ENCODE results near the gene TRIO.
"Not testable (repeated sequence)": the region's sequence is repeated elsewhere in the genome, so short reads cannot be mapped to it uniquely, and the experiment has no call there.

TRIO gene

DNA sequence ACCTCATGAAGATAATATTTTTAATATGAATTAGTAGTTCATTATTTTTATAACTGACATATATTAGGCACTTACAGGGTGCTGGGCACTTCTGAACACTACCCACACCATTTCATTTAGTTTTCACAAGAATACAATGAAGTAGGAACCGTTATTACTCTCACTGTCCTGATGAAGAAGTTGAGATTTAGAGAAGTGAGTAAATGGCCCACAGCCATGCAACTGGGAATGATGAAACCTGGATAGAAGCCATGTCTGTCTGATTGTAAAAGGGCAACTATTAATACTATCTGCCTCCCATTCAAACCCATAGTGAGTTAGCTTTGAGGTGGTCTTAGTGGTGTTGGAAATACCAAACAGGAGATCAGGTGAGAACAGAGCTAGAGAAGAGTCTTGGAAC lies 408.9 kb downstream of the TRIO start:
- no peak for DNase-seq (ENCODE audit: low read depth in 2 of 2)

DNA sequence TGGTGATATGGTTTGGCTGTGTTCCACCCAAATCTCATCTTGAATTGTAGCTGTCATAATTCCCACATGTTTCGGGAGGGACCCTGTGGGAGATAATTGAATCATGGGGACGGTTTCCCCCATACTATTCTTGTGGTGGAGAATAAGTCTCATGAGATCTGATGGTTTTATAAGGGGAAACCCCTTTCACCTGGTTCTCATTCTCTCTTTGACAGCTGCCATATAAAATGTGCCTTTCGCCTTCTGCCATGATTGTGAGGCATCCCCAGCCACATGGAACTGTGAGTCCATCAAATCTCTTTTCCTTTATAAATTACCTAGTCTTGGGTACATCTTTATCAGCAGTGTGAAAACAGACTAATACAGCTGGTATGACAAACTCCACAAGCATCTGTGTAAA lies 411.1 kb downstream of the TRIO start:
- not testable (repeated sequence) for DNase-seq (ENCODE audit: low read depth in 2 of 2)

DNA sequence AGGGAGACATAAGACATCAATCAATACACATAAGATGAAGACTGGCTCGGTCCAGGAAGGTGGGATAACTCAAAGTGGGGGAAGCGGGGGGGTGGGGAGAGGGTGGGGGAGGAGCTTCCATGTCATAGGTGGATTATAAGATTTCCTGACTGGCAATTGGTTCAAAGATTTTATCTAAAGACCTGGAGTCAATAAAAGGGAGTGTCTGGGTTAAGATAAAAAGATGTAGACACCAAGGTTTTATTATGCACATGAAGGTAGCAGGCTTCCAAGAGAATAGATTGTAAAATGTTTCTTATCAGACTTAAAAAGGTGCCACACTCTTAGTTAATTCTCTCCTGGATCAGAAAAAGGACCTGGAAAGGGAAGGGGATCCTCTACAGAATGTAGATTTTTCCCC lies 412.9 kb downstream of the TRIO start:
- DNase-seq (ENCODE audit: low read depth in 2 of 2): no peak

DNA sequence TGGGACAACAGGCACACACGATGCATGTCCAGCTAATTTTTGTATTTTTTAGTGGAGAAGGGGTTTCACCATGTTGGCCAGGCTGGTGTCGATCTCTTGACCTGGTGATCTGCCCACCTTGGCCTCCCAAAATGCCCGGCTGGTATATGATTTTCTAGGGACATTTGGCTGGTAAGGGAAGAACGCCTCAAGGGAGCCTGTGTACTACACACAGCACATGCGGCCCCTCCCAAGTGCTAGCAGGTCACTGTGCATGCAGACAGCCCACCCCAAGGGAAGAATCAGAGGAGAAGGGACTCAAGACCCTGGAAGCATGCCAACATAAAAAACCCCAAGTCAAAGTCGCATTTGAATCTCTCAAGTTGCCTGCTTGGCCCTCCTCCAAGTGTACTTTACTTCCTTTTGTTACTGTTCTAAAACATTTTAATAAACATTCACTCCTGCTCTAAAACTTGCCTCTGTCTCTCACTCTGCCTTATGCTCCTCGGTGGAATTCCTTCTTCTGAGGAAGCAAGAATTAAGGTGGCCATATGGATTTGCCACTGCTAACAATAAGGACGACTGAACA lies 414.1 kb downstream of the TRIO start:
- DNase-seq (ENCODE audit: low read depth in 2 of 2): no peak

DNA sequence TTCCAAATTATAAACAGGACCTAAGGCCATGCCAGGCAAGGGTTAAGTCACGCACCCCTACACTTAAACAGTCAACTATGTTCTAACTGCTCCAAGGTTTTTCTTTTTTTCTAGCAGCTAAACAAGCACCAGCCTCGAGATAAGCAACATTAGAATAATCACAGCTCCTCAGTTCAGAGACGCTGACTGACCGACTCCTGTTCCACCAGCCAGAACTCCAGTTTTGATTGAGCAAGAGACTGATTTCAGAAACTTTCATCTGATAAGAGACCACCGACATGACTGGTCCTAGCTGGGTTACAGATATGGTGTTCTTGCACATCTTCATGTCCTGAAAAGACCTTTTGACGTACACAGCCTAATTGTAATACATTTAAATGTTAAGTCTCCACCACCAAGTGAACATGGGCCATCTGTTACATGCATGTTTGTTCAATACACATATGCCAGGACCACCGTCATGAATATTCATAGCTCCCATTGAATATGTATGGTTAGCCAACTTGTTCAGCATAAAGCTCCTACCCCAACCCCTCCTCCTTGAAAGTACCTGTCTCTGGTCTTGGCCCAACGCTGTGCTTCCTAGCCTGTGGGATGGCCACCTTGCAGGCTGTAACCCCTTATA lies 414.8 kb downstream of the TRIO start:
- DNase-seq (ENCODE audit: low read depth in 2 of 2): no peak

All from fibroblast of skin of left quadriceps (primary cell).